AG09309 (cell line): ENCODE results near the gene CPED1.

Experiments used
- DNase-seq: peaks from one replicate; pipeline ENCODE4 v3.0.0-alpha.2; 2010; ENCODE audit warnings: low read depth
- H3K4me3 ChIP-seq: 2 replicates; pipeline ENCODE4 v1.5.1; 2011; ENCODE audit warnings: mild to moderate bottlenecking, low read depth, low read length, moderate library complexity; ENCODE audit not compliant: control insufficient read depth
- TF ChIP-seq, protein P1 (sequence below): IDR thresholded peaks from 2 replicates; pipeline ENCODE4 v1.5.1; 2011; ENCODE audit warnings: mild to moderate bottlenecking, low read depth, low read length, inconsistent platforms; ENCODE audit not compliant: insufficient read depth, control insufficient read depth; ENCODE audit errors: missing control alignments

CPED1 gene

DNA sequence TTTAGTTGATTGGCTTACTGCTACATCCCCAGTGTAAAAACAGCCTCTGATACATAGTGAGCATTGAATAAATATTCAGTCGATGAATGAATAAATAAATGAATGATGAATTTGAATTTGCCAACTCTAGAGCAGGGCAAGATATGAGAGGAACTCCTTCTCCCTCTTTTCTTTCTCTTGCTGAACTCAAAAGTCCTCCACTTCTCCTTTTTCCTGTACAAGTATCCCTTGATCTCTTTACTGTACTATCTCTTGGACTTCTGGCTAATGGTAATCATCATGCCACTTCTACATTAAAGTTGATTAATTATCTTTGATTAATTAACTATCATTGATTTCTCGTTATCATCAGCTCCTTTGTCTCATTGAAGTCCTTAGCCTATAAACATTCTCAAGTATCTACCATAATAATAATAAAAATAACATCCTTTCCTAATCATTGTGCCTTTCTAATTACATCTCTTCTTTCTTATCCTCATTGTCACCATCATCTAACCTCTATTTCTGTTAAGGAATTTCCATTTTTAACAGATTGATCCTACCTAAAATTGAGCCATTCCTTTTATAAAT is 10.6 kb downstream of the CPED1 start:
- H3K4me3 ChIP-seq, result no peak overlapping the region
- DNase-seq, result no peak
- TF ChIP-seq, protein P1, sequence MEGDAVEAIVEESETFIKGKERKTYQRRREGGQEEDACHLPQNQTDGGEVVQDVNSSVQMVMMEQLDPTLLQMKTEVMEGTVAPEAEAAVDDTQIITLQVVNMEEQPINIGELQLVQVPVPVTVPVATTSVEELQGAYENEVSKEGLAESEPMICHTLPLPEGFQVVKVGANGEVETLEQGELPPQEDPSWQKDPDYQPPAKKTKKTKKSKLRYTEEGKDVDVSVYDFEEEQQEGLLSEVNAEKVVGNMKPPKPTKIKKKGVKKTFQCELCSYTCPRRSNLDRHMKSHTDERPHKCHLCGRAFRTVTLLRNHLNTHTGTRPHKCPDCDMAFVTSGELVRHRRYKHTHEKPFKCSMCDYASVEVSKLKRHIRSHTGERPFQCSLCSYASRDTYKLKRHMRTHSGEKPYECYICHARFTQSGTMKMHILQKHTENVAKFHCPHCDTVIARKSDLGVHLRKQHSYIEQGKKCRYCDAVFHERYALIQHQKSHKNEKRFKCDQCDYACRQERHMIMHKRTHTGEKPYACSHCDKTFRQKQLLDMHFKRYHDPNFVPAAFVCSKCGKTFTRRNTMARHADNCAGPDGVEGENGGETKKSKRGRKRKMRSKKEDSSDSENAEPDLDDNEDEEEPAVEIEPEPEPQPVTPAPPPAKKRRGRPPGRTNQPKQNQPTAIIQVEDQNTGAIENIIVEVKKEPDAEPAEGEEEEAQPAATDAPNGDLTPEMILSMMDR, result no peak

- peak overlapping the region; percentile 4; the same call in 1 of the 2 replicates for H3K4me3 ChIP-seq
- DNase-seq, result no peak
- TF ChIP-seq, protein P1, result no peak
These were observed 11.8 kb downstream of the CPED1 start for GRCh38 chr7:121000081-121000983.

- H3K4me3 ChIP-seq, result no peak overlapping the region
- DNase-seq, result no peak
- TF ChIP-seq, protein P1, result no peak
These were observed 12.9 kb downstream of the CPED1 start for GRCh38 chr7:121001234-121001906.

DNA sequence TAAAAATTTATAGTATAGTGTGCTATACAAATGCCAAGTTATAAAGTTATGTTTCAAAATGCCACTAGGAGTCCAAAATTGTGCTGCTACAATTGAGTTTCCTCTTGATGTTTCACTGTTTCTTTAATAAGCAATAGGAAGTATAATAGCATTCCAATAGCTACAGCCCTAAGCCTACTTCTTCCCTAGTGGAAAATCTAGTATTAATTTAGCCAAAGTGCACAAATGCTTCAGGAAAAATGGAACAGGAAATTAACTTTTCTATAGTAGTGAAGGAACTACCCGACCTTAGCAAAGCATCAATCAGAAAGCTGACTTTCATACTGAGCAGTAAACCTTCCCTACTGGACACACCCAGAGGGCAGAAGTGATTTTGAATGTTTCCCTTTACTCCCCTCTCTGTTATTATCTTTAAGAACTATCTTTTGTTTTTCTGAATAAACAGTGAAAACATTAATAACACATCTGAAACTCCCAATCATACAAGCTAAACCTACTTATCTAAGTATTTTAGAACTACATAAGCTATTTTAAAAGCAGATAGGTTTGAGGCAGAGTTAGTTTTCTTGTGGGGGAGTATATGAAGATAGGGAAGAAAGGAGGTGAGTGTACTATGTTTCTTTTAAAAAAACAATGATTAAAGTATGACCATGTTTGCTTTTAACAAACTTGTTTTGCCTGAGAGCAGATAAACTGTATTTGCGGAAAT is 13.7 kb downstream of the CPED1 start:
- no peak for DNase-seq
- TF ChIP-seq, protein P1, result no peak
- H3K4me3 ChIP-seq, result no peak overlapping the region

- TF ChIP-seq, protein P1, result no peak
- DNase-seq, result no peak
- H3K4me3 ChIP-seq, result no peak overlapping the region
These were observed 14.3 kb downstream of the CPED1 start for GRCh38 chr7:121002757-121003200.
